Activated T-helper 1 cell treated with Interleukin-2 at 50 U/mL for 16 hours (primary cell): ENCODE measurements around the gene TP73.
A peak's percentile ranks its signal among the peaks of the same experiment; 100 is the strongest.

Experiments
- DNase-seq: peaks from one replicate; pipeline ENCODE4 v3.0.0-alpha.2; 2020; ENCODE audit warnings: low read depth

Gene TP73

DNA sequence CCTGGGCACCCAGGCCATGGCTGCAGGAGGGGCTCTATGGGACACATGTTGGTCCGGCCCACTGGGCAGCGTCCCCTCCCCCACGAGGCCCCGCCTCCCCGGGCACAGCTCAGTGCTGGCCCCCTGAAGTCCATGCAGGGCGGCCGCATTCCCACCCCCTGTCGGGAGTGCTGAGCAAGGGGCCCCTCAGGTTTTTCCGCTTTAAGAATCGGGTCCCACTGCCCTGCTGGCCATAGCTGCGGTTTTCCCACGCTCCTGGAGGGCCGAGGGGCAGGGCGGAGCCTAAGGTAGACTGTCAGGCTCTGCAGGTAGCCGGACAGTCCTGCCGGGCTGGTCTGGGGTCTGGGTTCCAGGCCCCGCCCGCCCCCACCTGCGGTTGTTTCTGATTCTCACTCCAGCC lies 56.5 kb downstream of the TP73 start:
- DNase-seq = no peak

DNA sequence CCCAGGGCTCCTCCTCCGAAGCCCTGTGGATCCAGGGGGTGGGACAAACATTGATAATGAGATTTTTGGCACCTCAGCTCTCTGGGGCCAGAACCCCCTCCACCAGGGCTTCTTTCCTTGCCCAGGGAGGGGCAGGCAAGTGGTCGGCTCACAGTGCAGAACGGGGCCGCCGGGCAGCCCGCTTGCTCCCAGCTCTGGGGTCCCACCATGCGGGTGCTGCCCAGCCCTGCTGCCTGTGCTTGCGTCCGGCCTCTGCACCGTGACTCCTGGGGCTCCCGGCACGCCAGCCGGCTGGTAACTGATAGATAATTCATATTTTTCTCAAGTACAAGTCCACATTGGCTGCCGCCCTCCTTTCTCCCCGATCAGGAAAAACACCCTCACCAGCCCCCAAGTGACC lies 57.9 kb downstream of the TP73 start:
- DNase-seq = no peak

DNA sequence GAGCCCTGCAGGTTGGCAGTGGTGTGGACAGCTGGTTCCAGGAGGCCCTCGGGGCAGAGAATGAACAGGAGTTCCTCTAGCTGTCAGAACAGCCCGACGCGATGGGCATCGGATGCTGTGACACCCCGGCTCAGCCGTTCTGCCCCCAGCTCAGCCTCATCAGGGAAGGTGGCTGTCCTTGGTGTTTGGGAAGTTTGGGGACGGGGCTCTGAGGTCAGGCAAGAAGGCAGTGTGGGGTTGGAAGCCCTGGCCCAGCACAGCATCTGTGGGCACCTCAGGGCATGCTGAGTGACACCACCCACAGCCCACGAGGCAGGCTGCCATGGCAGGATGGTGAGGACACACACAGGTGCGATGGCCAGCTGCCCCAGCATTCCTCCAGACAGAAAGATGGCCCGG lies 59.1 kb downstream of the TP73 start:
- DNase-seq = no peak

DNA sequence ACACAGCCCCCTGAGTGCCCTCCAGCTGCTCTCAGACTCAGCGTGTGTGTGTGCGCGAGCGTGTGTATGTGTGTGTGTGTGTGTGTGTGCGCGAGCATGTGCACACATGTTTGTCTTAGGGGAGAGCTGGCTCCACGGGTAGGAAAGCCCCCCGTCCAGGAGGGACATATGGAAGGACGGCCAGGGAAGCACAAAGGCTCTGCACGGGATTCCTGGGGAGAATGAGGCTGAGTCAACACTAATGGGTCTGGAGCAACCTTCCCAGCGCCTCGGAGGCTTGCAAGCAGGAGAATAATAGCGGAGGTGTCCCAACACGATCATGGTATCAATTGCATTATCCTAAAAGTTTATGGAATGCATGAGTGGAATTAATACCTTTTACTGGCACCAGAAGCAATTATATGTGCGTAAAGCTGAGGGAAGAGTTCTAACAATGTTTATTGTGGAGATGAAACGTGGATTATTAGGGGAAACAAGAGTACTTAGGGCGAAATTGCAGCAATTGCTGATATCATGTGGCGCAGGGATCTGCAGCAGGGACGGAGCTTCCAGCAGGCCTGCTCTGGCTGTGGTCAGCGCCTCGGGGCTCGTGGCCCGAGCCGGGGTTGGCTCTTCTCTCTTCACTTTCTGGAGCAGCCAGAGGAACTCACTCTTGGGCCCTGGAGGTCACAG lies 59.6 kb downstream of the TP73 start:
- no peak for DNase-seq

DNA sequence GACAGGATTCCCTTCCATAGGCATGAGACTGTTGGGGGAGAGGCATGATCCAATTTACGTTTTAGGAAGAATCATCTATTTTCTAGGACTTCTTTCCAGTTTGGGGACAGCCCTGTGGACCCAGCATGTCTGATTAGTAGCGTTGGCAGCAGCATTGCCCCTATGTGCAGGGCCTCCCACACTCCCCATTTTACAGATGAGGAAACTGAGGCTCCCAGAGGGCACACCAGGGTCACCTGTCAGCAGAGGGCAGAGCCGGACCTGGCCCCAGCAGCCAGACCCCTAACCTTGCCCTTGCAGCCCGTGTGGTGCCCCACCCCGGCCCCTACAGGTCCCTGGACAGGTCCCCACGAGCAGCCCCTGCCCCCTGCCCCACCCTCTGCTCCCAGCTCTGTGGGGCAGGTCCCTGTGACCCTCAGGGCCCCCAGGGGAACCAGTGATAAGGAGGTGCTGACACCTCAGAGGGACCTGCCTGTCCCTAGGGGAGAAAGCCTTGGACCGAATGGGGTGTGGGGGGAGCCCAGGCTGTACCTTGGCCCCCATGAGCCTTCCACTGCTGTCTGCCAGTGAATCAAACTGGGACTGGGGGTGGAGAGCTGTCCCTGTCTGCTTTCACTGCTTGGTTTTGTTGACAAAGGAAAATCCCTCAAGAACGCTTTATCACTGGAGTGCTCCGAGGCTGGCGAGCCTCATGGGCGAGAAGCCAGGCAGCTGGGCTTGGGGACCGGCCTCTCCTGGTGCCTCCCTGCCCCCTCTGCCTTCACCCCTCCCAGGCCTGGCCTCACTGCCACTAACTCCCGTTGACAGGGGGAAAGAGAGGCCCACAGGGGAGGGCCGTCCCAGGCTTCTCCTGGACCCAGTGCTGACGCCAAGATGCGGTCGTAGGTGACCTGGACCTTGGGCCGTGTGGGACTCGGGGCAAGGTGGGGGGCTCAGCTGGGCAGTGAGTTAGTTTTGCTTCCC lies 60.5 kb downstream of the TP73 start:
- DNase-seq = no peak

GRCh38 chr1:3713840-3714239 lies 61.5 kb downstream of the TP73 start:
- DNase-seq = no peak

GRCh38 chr1:3714284-3714741 lies 62.0 kb downstream of the TP73 start:
- no peak for DNase-seq

DNA sequence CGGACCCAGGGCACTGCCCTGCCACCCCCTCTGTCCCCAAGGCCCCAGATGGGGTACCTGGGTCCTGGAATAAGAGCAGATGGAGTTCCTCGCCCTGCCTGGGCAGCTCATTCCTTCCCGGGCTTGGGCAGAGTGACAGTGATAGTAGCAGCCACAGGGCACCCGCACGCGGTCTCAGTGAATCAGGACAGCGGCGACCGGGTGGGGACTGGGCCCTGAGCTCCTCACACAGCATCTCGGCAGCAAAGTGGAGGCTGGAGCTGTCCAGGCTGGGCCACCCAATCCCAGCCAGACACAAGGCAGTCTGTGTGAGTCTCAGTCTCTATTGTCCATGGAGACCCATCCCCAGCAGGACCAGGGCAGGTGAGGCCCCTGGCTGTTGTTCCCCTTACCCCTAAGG lies 62.5 kb downstream of the TP73 start:
- no peak for DNase-seq

DNA sequence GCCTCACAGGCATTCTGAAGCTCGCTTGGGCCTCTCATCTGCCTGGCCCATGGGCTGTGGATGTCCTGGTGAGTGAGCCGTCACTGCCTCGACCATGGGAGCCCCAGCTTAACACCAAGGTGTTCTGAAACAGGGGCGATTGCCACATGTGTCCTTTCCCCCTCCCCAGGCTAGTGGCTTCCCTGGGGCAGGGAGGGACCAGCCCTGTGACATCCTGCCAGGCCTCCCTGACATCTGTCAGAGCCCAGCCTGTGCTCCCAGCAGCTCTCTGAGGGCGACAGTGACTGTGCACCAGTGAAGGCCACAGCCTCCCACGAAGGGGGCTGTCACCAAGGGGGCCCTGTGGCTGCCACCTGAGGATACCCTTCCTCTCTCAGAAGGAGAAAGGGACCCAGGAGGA lies 64.0 kb downstream of the TP73 start:
- no peak for DNase-seq

DNA sequence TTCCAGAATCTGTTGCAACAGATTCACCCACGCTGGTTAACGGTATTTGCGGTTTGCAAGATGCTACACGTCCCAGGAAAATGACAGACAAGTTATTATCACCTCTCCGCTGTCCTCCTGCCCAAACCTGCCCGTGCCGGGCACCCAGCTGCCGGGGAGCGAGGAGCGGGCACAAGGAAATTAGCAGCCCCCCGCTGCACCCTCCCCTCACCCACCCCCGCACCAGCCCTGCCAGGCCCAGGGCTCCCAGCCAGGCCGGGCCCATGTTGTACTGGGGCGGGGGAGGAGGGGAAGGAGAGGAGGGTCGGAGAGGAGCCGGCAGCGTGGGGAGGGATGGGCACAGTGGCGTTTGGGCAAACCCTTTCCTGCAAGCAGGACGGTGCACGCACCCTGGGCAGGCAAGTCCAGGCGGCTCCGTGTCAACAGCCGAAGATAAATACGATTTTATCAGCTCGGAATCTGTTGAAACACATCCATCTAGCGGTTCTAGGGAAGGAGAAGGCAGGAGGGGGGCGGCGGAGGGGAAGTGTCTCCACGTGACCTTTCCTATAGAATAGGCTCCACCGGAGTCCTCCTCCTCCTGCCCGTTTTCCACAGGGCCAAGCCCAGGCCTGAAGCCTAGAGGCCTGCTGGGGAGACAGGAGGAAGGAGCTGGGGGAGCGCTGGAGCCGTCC lies 64.9 kb downstream of the TP73 start:
- no peak for DNase-seq

GRCh38 chr1:3717715-3718601 lies 65.6 kb downstream of the TP73 start:
- no peak for DNase-seq

- DNase-seq = no peak
Measured at GRCh38 chr1:3718764-3719163, 66.4 kb downstream of the TP73 start.

- no peak for DNase-seq
Measured at GRCh38 chr1:3721955-3722465, 69.7 kb downstream of the TP73 start.

DNA sequence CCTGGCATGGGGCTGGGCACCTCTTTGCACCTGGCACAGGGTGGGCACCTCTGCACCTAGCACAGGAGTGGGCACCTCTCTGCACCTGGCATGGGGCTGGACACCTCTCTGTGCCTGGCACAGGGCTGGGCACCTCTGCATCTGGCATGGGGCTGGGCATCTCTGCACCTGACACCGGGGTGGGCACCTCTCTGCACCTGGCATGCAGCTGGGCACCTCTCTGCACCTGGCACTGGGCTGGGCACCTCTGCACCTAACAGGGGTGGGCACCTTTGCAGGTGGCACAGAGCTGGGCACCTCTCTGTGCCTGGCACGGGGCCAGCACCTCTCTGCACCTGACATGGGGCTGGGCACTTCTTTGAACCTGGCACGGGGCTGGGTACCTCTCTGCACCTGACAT lies 70.5 kb downstream of the TP73 start:
- DNase-seq = no peak

DNA sequence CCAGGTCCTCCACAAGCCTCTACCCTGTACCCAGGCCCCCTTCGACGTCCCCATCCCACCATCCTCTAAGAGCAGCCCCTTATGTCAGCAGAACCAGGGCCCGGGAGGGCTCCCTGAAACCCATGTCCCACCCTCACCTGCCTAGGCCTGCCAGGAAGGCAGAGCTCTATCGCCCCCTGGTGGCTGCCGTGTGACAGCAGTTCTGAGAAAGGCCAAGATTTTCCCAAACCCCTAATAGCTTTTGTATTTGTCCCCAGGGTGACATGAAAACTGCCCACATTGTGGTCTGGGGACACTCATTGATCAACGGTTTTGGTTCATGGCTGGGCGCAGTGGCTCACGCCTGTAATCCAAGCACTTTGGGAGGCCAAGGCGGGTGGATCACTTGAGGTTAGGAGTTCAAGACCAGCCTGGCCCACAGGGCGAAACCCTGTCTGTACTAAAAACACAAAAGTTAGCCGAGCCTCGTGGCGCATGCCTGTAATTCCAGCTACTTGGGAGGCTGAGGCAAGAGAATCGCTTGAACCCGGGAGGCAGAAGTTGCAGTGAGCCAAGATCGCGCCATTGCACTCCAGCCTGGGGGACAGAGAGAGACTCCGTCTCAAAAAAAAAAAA lies 72.2 kb downstream of the TP73 start:
- DNase-seq = peak; percentile 57

DNA sequence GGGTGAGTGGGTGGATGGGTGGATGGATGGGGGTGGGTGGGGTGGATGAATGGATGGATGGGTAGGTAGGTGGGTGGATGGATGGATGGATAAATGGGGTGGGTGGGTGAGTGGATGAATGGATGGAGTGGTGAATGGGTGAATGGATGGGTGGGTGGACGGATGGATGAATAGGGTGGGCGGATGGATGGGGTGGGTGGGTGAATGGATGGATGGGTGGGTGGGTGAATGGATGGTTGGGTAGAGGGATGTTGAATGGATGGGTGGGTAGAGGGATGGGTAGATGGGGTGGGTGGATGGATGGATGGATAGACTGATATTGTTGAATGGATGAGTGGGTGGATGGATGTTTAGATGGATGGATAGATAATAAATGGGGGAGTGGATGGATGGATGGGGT lies 73.0 kb downstream of the TP73 start:
- DNase-seq = no peak

DNA sequence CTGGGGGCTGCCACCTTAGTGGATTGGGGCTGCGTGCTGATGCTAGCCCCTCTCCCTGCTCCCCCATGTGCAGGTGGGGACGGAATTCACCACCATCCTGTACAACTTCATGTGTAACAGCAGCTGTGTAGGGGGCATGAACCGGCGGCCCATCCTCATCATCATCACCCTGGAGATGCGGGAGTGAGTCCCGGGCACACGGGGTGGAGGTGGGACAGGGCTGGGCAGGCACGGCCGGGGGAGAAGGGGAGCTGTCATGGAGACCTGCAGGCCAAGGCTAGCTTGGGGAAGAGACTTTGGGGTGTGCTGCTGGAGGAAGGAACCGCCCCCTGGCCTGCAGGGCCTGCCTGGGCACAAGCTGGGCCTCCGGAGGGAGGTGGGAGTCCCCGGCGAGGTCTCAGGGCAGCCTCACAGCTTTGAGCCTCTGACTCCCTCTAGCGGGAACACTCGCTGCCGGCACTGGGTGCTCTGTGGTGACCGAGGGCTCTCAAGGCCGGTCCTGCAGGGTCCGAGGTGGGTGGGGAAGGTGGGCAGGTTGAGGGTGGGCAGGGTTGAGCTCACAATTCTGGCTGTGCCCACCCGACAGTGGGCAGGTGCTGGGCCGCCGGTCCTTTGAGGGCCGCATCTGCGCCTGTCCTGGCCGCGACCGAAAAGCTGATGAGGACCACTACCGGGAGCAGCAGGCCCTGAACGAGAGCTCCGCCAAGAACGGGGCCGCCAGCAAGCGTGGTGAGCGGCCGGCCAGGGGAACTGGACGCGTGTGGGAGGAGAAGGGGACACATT lies 74.9 kb downstream of the TP73 start:
- no peak for DNase-seq

DNA sequence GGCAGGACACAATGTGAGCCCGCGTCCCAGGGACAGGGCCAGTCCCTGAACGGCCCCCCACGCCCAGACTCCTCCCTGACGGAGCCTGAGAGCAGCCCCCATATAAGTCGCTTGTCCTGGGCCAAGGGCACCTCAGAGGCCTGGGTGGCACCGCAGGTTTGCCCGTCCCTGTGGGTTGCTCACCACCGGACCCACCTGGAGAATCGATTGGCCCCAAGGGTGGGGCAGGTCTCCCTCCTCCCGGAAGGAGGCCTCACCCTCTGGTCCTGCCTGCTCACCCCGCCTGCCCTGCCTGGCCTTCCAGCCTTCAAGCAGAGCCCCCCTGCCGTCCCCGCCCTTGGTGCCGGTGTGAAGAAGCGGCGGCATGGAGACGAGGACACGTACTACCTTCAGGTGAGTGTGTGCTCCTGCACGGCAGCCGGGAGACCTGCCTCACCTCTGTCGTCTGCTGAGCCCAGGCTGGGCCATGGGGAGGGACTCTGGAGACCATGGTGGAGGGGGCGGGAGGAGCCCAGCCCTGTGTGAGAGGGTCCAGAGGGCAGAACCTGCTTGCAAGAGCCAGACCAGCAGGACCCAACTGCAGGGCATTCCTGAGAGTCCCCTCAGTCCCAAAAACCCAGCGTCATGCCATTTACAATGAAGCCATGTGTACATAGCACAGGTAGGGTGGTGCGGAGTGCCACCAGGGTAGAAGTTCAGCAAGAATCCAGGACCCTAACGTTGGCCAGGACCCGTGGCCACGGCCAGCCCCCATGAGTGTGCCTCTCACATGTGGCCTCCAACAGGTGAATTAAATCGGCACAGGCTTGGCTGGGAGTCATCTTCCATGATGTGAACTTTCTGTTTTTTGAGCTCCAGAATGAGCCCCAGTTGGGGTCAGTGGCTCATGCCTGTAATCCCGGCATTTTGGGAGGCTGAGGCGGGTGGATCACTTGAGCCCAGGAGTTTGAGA lies 75.8 kb downstream of the TP73 start:
- DNase-seq = no peak
